ENCODE results near the gene NUP98.
"Not testable (repeated sequence)": the region's sequence is repeated elsewhere in the genome, so short reads cannot be mapped to it uniquely, and the experiment has no call there.

The NUP98 gene

DNA sequence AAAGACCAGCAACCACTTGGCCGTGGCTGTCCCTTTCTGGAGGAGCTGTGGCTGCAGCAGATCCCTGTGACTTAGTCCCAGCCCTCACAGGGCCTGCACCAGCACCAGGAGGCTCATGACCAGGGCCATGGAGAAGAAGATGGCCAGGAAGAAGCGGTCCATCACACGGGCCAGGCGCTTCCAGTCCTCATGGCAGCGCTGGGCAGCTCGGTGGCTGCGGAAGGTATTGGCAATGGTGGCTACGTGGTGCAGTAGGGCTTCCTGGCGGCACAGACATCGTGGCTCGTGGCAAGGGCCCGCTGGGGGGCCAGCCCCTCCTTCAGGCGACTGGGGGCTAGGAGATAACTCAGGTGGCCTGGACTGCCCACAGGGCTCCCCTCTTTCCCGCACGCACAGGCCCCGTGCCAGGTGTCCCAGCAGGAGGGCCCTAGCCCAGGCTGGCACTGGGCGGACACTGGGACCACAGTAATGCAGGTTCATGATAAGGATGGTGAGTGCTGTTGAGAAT is 131.3 kb downstream of the NUP98 start:
- no peak for DNase-seq

- no peak for DNase-seq
These were observed 131.9 kb downstream of the NUP98 start for GRCh38 chr11:3665336-3666022.

GRCh38 chr11:3664032-3664630 is 133.2 kb downstream of the NUP98 start:
- no peak for DNase-seq

DNA sequence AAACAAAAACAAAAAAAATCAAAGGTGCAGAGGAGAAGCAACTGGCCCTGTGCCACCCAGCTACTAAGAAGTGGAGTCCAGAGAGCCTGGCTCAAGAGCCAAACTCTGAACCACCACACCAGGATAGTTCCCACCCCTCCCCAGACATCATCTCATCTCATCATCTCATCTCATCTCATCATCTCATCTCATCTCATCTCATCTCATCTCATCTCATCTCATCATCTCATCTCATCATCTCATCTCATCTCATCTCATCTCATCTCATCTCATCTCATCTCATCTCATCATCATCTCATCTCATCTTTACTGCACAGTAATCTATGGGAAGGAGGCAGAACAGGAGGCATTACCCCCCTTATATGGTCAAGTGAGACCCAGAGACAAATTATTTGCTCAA is 134.5 kb downstream of the NUP98 start:
- DNase-seq = no peak

- no peak for DNase-seq
These were observed 136.4 kb downstream of the NUP98 start for GRCh38 chr11:3660960-3661359.

- DNase-seq = no peak
These were observed 137.5 kb downstream of the NUP98 start for GRCh38 chr11:3659595-3660515.

- DNase-seq = no peak
These were observed 139.1 kb downstream of the NUP98 start for GRCh38 chr11:3658252-3658651.

GRCh38 chr11:3657331-3657730 is 140.0 kb downstream of the NUP98 start:
- not testable (repeated sequence) for DNase-seq

- DNase-seq = no peak
These were observed 141.8 kb downstream of the NUP98 start for GRCh38 chr11:3655547-3655946.

DNA sequence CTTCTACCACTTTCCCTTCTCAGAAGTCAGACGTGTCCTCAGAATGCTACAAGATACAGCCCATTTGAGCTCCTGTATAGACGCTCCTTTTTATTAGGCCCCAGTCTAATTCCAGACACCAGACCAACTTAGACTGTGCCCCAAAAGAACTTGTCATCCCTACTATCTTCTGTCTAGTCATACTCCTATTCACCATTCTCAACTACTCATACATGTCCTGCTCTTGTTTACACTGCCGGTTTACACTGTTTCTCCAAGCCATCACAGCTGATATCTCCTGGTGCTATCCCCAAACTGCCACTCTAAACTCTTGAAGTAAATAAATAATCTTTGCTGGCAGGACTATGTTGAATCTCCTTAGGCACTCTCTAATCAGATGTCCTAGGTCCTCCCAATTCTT is 144.8 kb downstream of the NUP98 start:
- not testable (repeated sequence) for DNase-seq

DNA sequence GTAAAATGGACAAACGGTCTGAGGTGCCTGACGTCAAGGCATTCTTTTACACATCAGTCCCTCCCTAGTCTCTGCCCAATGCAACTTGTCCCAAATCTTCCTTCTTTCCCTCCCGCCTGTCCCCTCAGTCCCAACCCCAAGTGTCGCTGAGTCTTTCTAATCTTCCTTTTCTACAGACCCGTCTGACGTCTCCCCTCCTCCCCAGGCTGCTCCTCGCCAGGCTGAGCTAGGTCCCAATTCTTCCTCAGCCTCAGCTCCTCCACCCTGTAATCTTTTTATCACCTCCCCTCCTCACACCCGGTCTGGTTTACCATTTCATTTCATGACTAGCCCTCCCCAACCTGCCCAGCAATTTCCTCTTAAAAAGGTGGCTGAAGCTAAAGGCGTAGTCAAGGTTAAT is 148.0 kb downstream of the NUP98 start:
- not testable (repeated sequence) for DNase-seq

- not testable (repeated sequence) for DNase-seq
These were observed 148.5 kb downstream of the NUP98 start for GRCh38 chr11:3648843-3649242.

DNA sequence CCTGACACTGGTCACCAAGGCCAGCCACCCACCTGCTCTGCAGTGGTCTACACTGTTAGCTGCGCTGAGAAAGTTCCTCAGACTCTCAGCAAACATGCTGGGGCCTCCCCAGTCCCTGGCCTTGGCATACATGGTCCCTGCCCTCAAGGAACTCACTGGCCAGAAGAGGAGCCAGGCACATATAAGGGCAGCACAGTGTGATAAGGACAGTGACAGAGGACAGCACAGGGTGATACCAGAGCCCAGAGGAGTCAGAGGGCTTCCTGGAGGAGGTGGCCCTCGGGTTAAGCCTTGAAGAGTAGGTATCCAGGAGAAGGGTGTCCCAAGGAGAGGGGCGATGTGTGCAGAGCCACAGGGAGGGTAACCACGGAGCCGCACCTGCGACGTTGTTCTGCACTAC is 151.8 kb downstream of the NUP98 start:
- DNase-seq = no peak

GRCh38 chr11:3644817-3645235 is 152.5 kb downstream of the NUP98 start, which contains the start of gene ART1:
TSS of gene ART1 (plus strand) at chr11:3645128. CDS start at chr11:3659214, 14,086 bp downstream.
- no peak for DNase-seq

GRCh38 chr11:3643102-3643546 is 154.2 kb downstream of the NUP98 start:
- DNase-seq = not testable (repeated sequence)

DNA sequence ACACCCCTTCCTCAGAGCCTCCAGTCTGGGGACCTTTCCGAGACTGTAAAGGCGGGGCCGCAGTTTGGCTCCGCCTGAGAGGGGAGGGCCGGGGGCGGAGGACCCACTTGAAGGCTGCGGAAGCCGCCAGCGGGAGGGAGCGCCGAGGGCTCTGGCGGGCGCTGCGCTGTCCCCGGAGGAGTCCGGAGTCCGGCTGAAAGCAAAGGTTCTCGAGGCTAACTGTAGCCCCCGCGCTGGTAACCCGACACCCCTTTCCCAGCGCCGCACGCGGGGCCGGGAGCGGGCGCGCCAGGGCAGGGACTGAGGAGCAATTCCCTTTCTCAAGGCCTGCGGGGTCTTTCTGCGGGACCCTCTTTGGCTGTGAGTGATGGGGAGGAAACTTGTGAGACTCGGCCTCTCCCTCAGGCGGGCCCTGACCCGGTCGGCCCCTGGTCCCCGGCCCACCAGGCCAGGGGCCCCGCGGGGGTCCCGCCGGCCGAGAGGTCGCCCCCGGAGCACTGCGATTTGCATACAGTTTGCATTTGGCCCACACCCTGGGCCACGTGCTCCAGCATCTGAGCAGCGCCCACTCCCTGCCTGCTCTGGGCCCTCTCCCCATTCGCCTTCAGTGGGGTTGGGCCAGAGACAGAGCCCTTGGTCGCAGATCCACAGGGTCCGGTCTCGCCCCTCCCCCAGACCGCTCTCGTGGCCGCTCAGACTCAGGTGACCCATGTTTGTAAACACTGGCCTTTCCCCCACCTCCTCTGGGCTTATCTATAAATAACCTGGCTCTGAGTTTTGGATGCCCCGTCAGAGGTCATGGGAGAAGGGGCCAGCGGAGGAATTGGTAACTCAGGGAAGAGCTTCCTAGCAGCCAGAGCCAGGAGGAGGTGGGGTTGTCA is 155.0 kb downstream of the NUP98 start:
- peak; percentile 92 for DNase-seq

GRCh38 chr11:3641701-3642070 is 155.7 kb downstream of the NUP98 start, which contains the start of gene ART5:
TSS of gene ART5 (minus strand) at chr11:3641992. CDS start at chr11:3641862, 130 bp downstream.
- DNase-seq = no peak

DNA sequence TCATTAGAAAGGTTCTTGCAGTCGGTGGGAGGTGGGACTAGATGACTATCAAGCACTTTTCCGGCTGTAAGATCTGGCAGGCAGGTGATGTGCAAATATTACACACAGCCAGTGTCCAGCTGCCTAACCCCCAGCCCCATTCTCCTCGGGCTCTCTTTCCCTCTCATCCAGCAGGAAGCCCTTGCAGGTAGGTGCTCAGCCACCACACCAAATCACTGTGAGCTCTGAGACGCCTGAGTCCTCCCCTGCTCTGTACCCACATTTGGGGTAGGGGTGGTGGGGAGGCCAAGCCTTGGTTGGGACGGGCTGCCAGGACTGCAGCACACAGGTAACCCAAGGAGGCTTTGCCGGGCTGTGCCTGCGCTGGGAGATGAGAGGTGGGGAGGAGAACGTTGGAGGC is 156.2 kb downstream of the NUP98 start:
- no peak for DNase-seq

DNA sequence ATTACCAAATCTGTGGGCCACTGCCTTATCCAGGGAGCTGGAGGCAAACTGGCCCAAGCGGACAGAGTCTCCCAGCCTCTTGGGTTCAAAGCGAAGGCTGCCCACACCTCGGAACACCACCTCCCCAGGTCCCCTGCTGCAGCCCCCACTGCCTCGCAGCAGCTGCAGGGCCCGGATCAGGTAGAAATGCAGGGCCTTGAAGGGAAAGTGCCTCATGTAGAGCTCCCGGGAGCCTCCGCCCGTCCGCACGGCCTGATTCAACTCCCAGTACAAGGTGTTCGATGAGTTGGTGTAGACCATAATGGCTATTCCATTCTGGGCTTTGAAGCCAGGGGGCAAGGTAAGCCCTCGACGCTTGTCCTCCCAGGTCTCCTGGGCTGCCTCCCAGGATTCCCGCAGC is 157.5 kb downstream of the NUP98 start:
- no peak for DNase-seq

GRCh38 chr11:3638513-3638912 is 158.8 kb downstream of the NUP98 start:
- DNase-seq = no peak

DNA sequence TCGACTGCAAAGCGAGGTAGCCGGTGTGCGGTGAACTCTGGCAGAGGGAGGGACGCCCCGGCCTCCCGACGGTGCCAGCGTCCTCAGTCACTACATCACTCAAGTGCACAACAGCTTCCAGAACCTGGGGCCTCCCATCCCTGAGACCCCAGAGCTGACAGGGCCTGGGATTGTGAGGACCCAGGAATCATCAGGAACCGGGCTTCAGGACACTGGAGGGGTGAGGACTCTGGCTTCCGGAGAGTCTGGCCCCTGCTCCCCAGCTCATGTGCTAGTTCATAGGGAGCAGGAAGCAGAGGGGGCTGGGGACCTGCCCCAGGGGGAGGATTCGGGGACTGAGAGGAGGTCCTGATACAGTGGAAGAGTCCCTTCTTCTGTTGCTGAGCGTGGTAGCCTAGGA is 160.2 kb downstream of the NUP98 start:
- DNase-seq = no peak
